Measurements from ENCODE around the gene CARM1.
"Not testable (repeated sequence)": the region's sequence is repeated elsewhere in the genome, so short reads cannot be mapped to it uniquely, and the experiment has no call there.

CARM1 gene

DNA sequence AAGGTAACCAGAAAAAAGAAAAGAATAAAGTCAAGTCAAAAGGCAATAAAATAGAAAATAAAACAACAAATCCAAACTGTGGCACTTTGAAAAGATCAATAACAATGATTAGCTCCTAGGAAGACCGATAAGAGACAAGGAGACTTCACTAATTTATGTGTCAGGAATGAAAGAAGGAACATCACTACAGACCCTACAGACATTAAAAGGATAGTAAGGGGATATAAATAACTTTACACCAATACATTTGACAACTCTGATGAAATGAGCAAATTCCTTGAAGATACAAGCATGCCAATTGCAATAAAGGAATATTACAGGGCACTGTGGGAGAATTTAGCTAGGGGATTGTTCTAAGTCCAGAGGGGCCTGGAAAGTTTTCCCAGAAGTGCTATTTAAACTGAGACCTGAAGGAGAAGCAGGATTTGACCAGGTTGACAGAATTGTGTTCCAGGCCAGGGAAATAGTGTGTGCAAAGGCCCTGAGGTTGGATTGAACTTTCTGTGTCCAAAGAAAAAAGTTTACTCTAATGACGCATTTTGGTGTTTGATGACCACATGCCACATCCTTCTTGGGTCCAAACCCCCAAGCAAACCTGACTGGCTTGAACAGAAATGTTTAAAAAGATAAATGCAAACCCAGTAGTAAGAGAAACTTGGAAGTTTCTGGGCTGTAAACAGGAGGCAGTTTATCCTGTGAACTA lies 24.7 kb upstream of the CARM1 start:
- DNase-seq (ENCODE audit: low read depth), result no peak

- DNase-seq (ENCODE audit: low read depth), result no peak
Observed at GRCh38 chr19:10848230-10848856, 23.0 kb upstream of the CARM1 start, which contains the start of gene C19orf38. Gene C19orf38 (plus strand): TSS chr19:10848415. CDS start chr19:10848509, 94 bp downstream.

DNA sequence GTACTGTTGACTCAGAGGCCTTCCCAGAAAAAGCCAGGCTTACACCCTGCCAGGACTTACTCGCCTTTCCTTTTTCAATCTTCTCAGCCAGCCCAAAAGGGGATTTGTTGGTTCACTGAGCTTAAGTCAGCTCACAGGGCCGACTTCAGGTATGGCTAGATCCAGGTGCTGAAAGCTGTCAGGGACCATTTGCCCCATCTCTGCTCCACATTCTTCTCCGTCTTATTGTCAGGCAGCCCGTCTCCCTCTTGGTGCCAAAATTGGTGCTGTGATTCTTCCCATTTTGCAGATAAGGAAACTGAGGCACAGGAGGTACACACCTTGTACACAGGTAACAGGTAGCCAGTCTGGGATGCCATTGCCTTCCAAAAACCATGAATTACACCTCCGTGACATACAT lies 20.7 kb upstream of the CARM1 start:
- DNase-seq (ENCODE audit: low read depth), result no peak

- DNase-seq (ENCODE audit: low read depth), result peak; percentile 78
Observed at GRCh38 chr19:10852098-10852800, 19.1 kb upstream of the CARM1 start.

DNA sequence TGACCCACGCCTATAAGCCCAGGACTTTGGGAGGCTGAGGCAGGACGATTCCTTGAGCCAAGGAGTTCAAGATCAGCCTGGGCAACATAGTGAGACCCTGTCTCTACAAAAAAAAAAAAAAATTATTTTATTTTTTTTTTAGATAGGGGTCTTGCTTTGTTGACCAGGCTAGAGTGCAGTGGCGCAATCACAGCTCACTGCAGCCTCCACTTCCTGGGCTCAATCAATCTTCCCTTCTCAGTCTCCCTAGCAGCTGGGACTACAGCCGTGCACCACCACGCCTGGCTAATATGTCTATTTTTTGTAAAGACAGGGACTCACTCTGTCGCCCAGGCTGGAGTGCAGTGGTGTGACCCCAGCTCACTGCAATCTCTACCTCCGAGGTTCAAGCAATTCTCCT lies 18.4 kb upstream of the CARM1 start:
- DNase-seq (ENCODE audit: low read depth), result no peak

DNA sequence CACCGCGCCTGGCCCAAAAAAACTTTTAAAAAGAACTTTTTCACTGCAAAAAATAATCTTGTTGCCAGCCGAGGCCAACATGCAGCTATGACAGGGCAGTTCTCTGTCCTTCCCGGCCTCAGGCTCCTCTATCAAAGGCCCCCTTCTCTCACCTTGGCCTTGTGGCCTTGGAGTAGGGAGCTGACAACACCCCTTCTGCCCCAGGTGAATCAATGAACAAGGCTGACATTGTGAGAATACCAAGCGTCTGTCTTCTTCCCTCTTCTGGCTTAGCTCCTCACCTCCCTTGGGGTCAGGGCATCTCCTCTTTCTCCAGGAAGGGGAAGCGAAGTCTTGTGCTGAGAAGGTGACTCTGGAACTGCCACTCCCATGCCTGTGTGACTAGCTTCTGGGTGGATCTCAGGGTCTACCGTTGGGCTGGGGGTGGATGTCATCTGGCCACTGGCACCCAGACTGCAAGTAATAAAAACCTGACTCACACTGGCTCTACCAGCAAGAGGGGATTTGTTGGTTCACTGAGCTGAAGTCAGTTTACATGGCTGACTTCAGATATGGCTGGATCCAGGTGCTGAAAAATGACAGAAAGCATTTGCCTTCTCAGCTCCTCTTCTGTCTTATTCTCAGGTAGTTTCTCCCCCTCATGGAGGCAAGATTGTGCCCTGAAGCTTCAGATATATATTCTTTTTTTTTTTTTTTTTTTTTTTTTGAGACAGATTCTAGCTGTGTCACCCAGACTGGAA lies 16.8 kb upstream of the CARM1 start:
- DNase-seq (ENCODE audit: low read depth), result no peak

- no peak for DNase-seq (ENCODE audit: low read depth)
Observed at GRCh38 chr19:10855879-10856522, 15.4 kb upstream of the CARM1 start.

DNA sequence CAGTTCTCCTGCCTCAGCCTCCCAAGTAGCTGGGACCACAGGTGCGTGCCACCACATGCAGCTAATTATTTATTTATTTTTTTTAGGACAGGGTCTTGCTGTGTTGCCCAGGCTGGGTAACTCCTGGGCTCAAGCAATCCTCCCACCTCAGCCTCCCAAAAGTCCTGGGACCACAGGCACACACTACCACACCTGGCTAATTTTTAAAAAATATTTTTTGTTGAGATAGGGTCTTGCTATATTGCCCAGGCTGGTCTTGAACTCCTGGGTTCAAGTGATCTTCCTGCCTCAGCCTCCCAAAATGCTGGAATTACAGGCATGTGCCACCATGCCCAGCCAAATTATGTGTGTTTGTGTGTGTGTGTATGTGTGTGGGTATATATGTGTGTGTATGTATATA lies 14.5 kb upstream of the CARM1 start:
- DNase-seq (ENCODE audit: low read depth), result not testable (repeated sequence)

DNA sequence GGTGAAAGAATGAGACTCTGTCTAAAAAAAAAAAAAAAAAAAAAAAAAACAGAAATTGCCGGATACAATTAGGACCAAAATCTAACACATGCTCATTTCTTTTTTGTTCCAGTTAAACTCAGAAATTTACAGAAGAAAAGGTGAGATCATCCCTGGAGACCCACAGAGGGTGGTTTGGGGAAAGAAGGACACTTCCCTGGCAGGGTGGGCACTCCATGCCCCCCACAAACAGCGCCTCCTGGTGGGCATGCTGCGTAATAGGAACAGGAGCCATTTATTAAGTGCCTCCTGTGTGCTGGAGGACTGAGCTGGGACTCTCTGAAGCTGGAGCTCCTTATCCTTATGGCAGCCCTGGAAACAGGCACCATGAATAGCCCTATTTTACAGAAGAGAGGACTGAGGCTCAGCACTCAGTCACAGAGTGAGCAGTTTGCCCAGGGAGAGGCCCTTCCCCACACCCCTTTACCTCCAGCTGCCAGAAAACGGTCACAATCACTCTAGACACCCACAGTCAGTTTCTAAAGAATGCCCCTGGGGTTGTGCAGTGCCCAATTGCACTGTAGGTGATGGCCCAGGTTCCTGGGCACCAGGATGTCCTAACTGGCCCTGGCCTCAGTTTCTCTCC lies 13.0 kb upstream of the CARM1 start:
- no peak for DNase-seq (ENCODE audit: low read depth)

- no peak for DNase-seq (ENCODE audit: low read depth)
Observed at GRCh38 chr19:10861103-10861651, 10.2 kb upstream of the CARM1 start.

GRCh38 chr19:10862561-10863106 lies 8.7 kb upstream of the CARM1 start:
- no peak for DNase-seq (ENCODE audit: low read depth)

- no peak for DNase-seq (ENCODE audit: low read depth)
Observed at GRCh38 chr19:10863107-10863717, 8.1 kb upstream of the CARM1 start.

- DNase-seq (ENCODE audit: low read depth), result peak; percentile 54
Observed at GRCh38 chr19:10864538-10864899, 6.8 kb upstream of the CARM1 start.

GRCh38 chr19:10866495-10866894 lies 4.9 kb upstream of the CARM1 start:
- no peak for DNase-seq (ENCODE audit: low read depth)

DNA sequence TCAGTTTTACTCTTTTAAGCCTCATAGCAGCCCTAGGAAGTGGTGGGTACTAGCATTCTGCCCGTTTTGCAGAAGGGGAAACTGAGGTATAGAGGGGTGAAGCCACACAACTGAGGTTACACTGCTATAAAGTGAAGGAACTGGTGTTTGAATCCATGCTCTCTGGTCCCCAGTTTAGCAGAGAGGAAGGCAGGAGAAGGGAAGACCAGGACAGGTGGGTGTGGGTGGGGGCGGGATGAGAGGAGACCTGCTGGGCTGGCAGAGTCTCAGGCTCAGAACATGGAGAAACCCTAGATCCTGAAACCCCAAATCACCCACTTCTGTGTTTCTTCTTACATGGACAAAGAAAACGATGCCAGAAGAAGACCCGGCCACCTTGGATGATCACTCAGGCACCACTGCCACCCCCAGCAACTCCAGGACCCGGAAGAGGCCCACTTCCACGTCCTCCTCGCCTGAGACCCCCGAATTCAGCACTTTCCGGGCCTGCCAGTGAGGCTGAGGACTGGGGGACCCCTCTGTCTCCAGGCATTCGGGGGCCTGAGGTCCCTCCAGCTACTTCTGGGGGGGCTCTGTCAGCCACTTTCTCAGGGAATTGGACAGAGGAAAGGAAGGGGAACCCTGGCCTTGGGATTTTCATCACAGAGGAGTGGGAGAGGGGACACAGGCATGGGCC lies 2.3 kb upstream of the CARM1 start:
- no peak for DNase-seq (ENCODE audit: low read depth)

GRCh38 chr19:10869872-10870311 lies 1.5 kb upstream of the CARM1 start:
- DNase-seq (ENCODE audit: low read depth), result not testable (repeated sequence)

- DNase-seq (ENCODE audit: low read depth), result no peak
Observed at GRCh38 chr19:10870501-10870954, 825 bp upstream of the CARM1 start.

DNA sequence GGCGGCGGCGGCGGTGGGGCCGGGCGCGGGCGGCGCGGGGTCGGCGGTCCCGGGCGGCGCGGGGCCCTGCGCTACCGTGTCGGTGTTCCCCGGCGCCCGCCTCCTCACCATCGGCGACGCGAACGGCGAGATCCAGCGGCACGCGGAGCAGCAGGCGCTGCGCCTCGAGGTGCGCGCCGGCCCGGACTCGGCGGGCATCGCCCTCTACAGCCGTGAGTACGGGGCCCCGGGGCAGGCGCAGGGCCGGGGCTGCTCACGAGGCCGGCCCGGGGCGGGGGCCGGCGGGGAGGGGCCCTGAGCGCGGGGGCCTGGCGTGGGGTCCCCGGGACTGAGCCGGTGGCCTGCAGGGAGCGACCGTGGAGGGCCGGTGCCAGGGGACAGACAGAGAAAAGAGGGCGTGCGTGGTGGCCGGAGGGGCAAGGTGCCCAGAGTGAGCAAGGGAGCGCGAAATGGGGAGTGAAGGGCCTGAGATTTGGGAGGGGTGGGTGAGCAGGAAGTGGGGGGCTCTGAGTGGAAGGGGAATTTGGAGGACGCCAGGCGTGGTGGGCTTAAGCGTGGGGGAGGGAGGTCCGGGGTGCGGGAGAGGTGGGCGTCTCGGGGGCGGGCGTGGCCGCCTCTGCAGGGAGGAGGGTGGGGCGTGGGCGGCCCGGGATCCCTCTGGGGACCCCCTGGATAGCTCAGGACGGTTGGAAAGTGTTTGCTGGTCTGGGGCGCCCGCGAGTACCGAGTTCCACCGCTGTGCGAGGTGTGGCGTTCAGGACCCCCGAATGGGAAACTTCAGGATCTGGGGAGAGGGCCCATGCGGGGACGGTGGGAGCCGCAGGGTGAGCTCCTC lies 575 bp downstream of the CARM1 start:
- DNase-seq (ENCODE audit: low read depth), result no peak

All from amniotic epithelial cell (primary cell).